GM18519 (cell line): ENCODE data around the gene DNAJC17.

Experiments used
- ATAC-seq: cut with Tn5 transposase; IDR thresholded peaks from one replicate; pipeline ENCODE4 v1.9.1; 2021; ENCODE audit warnings: mild to moderate bottlenecking, moderate library complexity; ENCODE audit not compliant: unreplicated experiment, low FRiP score

Gene DNAJC17

DNA sequence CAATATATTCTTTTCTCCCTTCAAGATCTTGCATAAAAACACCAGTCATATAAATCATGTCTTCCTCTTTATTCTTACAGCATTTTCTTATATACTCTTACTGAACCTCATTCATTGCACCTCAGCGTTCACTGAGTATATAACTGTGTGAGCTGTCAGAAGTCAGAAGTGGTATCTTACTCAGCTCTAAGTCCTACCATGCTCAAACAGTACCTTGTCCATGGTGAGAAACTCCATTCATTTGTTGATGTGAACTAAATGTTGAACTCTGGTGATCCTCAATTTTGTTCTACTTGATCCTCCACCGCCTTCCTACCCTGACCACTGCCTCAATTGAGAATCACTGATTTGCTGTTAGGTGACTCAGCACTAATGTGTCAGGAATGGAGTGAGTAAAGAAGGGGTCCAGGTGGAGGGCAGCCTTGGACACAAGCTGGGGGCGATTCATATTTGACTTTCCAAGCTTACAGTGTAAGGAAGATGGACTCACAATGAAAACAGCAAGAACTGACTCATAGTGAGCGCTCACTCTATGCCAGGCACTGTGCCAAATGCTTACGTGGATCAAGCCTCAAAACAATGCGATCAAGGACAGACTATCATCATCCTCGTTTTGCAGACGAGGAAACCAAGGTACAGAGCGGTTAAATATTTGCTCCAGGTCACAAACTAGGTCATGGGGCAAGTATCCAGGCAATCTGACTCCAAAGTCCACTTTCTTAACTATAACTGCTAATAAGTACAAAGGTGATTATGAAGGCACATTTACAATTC lies 13.9 kb downstream of the DNAJC17 start:
- ATAC-seq, result no peak

DNA sequence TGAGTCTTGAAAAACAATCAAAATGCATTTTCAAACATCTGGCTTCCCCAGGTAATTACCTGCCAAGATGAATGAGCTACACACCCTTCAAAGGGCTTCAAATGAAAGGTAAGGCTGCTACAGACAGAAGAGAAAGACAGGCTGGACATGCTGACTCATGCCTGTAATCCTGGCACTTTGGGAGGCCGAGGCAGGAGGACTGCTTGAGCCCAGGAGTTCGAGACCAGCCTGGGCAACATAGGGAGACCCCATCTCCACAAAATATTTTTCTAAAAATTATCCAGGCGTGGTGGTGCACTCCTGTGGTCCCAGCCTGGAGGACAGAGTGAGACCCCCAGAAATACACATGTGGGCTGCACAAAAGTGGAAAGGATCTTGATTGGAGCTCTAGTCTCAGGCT lies 14.9 kb downstream of the DNAJC17 start:
- ATAC-seq, result no peak

DNA sequence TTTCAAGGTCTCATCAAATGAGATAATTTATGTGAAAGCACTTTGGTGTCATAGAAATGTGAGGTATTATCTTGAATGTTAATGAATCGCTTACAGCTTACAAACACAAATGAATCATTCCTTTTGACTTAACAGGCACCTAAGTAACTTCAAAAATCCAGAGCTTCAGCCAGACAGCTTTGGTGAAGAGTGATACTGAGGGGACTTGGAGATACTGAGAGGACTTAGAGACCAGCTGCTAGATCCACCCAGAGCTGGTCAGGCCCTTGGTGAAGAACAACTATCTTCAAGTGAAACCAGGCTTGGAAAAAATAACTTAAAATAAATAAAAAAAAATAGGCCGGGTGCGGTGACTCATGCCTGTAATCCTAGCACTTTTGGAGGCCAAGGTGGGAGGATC lies 16.6 kb downstream of the DNAJC17 start:
- no peak for ATAC-seq

DNA sequence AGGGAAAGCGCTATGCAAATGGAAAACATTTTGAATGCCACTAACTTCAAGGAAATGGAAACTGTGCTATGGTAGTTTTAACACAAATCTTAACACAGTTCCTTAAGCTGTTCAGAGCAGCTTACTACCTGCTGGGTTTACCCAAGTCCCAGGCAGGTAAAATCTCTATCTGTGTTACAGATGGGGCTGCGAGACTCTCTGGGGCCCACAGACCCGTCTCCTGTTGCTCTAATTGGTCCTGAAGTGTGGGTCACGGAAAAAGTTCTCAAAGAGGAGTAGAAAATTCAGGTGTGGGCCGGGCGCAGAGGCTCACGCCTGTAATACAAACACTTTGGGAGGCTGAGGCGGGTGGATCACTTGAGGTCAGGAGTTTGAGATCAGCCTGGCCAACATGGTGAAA lies 17.3 kb downstream of the DNAJC17 start:
- no peak for ATAC-seq

DNA sequence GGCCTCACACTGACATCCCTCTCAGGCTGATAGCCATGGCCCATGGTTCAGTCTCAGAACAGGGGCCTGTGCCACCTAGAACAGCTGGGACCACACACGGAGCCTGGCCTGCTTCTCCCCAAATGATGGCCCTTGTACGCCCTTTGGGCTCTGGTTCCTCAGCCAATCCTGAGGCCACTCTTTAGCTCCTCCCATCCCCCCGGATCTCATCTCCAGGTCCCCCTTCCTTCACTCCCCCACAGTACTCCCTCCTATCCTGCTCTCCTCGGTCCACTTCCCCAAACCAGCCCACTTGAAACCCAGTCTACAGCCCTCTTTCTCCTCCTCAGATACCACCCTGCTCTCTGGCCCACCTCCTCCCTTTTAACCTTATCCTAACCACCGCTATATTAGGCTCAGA lies 18.2 kb downstream of the DNAJC17 start:
- ATAC-seq, result no peak

DNA sequence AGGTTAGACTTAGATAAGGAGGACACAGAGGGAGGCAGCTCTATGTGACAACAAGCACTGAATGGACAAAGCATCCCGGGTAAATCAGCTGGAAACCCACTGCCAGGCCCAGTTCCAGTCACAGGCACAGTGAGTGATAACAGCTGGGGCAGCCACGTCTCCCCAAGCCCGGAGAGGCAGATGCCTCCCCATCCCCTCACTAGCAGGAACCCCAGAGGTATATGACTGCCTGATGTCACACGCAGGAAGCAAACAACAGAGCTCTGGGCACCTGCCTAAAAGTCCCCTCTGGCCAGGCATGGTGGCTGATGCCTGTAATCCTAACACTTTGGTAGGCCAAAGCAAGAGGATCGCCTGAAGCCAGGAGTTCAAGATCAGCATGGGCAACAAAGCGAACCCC lies 19.3 kb downstream of the DNAJC17 start:
- no peak for ATAC-seq

DNA sequence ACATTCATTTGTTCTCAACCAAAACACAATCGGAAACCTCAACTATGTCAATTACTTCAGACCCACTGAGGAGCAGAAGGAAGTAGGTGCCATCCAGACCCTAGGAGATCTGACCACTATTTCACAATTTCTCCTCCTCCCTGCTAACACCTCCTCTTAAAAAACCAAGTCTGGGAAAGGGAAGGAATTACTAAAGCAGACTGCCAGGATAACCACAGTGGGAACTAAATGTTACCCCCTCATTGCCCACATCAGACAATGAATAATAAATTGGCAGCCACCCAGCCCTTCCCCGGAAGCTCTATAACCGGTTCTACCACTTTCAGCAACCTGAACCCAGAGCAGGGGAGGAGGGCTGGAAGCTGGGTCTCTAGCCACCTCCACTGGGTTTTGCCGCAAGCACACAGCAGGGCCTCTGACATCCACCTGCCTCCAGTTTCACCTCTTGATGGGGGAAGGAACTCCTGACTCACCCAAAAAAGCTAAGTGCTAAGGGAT lies 19.9 kb downstream of the DNAJC17 start:
- no peak for ATAC-seq

DNA sequence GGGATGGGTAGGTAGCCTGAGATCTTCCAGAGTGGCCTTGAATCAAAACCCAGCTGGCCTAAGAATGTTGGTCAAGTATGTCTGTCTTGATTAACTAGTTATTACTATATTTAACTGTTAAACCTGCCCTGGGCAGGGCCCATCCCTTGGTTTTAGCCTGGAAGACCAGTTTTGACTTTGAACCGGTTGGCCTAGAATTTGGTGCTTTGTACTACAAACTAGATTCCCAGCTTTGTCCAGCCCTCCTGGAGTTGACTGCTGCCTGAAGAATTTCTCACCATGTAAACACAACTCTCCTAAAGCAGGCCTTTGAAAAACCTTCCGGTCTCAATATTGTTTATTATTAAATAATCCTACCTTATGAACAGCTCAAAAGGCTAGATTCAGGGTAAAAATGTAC lies 21.5 kb downstream of the DNAJC17 start:
- ATAC-seq, result no peak

DNA sequence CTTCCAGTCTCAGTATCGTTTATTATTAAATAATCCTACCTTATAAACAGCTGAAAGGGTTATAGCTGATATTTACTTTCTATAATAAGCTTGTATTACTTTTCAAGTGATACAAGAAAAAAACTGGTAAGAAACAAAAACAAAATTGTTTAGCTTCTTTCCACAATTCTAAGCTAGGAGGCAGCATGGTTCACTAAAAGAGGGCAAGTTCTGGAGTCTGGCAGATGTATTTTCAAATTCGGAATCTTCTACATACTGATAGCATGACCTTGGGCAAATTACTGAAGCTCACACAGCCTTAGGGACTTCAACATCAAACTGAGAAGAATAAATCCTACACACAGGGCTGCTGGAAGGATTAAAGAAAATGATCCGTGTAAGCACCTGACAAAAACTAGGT lies 22.1 kb downstream of the DNAJC17 start:
- ATAC-seq, result no peak

DNA sequence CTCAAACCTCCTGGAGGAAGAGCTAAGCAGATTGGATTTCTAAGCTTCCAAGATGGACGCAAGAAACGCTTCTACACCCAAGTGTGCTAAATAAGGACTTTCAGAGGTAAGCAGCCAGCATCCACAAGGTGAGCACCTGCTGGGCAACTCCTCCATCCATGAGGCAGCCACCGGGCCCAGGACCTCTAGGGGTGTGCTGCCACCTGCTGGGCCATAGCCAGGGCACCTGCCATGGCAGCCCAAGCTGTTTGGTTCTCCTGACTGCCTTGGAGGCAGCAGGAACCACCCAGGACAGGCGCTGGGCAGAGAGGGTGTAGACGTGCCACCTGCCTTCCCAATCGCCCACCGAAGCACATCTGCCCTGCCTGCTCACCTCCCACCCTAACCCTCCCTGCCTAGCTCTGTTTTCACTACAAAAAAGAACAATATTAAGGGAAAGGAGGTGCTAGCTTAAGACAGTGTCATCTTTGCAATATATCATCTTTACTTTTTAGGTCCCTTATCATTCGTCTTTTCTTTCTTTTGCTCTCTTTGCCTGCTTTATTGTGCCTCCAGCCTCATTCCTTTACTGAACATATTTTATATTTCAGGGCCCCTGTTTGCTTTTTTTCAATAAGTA lies 24.6 kb downstream of the DNAJC17 start:
- no peak for ATAC-seq

DNA sequence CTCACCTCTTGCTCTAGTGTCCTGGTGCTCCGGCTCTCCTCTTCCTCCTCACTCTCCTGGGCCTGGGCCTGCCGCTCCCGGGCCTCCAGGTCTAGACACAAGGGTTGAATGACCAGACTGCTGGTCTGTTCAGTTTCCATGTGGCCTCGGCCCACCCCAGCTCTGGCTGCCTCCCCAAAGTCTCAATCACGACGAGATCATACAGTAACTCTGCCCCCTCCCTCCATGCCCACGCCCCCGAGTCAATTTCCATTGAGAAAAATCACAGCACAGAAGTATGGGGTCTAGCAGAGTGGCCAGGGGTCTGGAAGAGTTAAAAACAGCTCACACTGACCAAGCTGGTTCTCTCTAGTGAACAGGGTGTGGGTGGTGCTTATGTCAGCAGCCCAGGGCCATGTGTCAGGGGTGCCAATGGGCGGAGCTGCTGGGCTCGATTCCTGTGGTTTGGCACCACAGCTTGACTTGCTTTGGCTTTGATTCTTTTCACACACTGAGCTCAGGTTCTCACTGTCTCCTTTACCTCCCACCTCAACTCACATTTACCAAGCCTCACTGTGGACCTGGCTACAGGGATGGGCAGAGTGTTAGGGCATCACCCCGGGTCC lies 30.6 kb downstream of the DNAJC17 start:
- no peak for ATAC-seq

DNA sequence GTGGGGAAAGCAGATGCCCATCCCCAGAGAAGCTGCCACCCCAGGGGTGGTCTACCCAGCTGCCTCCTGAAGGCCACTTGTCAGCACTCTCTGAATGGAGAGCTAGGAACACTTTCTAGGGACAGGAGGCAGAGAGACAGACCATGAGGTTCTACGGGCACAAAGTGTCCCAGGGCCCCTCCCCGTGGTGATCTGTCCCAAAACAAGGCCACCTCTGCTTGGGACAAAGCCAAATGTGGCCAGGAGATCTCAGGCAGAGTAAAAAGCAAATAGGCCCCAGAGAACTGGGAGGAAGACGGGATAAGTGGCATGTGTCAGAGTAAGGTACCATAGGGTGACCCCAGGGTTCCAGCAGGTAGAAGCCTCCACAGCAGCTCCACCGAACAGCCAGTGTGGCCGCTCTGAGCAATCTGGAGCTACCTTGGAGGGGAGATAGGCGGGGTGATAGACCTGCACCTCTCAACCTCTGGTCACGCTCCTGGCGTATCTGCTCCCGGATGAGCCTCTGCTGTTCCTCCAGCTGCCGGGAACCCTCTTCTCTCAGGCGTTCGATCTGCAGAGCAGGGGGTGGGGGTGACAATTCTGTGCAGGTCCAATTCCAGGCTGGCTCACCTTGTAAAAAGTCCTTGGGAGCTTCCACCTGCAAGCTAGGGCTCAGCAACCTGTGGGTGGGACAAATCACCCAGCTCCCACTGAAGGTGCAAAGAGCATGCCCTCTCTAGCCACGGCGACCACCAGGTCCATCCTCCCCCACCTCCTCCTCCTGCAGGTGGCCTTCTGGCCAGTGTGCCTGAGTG lies 31.3 kb downstream of the DNAJC17 start:
- no peak for ATAC-seq

DNA sequence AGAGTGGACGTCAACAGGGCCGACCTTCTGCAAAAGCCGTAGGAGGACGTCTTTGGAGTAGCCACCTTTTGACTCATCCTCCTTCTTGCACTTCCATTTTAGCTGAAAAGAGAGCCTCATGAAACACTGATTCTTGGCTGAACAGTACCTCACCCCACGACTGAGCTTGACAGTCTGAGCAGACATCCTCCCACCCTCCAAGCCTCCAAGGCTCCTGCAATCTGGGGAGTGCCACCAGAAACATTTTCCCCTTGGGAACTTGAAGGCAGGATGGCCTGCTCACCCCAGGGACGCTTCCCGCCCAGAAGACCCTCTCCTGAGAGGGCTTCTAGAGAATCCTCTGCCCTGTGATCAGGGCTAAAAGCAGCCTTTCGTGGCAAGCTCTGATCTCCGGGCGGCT lies 32.3 kb downstream of the DNAJC17 start:
- ATAC-seq, result no peak

DNA sequence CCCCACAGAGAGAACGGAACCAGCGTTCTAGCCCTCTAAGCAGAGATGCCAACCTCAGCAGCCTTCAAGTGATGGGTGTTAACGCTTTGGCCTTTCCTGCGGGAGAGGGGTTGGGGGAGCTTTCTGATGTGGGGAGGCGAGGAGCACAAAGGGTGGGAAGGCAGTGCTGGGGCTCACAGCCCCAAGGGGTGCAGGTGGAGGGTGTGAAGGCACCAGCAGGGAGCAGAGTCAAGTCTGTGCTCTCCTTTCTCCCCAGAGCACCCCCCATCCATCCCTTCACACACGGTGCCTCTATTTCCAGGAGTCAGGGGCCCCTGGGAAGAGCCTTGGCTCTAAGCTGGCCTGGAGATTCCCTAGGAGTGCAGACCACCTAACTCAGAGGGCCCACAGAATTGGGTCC lies 33.4 kb downstream of the DNAJC17 start:
- no peak for ATAC-seq

DNA sequence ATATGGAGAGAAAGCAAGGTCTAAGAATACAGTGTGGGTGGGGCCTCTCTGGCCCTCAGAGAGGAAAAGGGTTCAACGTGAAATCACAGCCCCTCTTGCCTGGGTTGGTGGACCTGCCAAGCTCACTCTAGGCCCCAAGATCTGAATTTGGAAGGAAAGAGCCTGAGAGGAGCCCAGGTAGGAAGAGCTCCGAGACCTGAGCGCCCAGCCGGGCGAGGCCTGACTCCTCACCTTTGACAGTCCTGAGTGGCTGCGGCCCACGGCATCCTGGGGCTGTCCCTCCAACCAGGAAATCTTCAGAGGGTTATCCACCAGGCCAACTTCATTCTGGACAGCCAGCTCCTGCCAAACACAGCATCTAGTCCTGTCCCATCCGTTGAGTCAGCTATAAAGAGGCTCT lies 33.8 kb downstream of the DNAJC17 start:
- ATAC-seq, result no peak

DNA sequence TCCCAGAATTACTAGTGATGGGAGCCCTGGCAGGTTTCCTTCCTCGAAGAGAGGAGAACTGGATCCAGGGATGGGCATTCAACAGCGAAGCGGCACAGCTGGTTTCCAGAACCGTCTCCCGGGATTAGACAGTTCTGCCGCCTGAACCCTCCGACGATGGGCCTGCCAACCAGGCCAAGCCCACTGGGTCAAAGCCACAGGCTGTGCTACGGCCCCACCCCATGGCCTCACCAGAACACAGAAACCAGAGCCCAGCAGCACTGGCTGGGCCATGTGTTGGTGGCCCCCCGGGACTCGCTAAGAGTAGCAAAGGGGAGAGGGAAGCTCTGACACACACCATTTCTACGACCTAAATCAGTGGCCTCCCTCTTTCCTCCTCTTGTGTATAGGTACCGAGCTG lies 35.3 kb downstream of the DNAJC17 start:
- ATAC-seq, result no peak

DNA sequence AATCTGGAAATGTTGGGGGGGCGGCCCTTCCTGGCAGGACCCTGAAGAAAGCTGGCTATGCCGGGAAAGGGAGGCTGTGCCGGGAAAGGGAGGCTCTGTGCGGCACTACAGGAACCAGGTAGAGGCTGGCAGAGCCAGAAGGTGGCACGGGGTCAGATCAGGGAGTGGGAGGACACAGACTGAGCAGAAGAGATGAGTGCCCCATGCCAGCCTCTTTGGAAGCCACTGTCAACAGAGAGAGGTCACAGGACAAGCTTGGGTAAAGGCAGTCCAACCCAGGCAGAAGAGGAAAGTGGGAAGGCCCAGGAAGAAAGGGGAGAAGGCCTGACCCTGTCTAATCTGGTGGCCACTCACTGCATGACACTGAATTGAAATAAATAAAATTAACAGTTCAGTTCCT lies 36.0 kb downstream of the DNAJC17 start:
- no peak for ATAC-seq

DNA sequence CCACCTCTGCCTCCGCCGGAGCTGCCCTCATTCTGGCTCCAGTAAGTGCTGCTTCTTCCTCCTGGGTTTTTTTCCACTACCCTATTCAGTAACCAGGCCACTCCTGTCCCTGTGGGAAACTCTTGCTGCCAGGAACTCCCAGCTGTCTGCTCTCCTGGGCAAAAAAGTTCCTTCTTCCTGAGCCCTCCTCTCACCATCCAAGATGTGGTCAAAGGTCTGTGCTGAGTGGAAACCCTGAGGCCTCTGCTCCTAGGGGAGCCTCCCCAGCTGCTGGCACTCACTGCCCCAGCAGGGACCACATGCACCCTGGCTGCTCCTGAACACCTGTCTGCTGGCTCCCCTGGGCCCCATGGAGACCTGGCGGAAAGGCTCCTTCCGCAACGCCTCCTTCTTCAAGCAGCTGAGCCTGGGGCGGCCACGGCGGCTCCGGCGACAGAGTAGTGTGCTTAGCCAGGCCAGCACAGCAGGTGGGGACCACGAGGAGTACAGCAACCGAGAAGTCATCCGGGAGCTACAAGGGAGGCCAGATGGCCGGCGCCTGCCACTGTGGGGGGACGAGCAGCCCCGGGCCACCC lies 37.0 kb downstream of the DNAJC17 start:
- ATAC-seq, result no peak

DNA sequence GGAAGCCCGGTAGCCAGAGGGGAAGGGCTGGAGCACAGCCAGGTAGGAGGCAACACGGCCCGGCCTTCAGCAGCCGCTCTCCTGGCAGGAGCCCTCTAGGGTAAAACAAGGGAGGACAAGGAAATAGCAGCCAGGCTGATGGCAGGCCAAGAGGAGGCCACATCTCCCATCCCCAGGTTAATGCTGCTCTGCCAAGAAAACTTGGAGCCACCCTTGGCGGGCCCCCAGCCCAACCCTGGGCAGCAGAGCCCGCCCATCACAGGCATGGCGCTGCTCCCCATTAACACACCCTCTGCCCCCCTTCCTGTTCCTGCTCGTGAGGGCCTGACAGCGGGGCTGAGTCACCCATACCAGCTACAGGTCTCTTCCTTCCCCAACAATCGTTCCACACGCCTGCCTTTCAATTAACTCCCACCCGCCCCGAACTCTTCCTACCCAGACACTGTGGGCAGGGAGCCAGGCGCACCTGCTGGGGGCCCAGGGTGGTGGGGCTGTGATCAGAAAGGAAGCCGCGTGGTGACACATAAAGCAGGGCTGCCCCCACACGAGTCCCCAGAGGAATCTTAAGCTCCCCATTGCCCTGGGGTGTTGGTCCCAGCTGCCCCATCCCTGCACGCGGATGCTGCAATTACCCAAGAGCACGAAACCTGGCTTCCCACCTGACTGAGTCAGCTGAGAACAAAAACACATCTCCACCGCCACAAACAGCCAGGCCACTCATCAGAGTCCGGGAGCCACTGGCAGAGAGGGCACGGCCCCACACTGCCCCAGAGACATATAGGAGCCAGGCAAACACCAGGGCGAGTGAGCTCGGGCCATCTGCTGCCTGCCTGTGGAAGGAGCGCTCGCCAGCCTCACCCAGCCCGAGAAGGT lies 37.8 kb downstream of the DNAJC17 start, which contains the start of gene C15orf62:
Gene C15orf62, plus strand, starts transcription at position 707 of the 873 bp plus-strand sequence. CDS start 516 bp downstream, outside the sequence.
- no peak for ATAC-seq
